ENCODE results near the gene CD58.

CD58 gene

GRCh38 chr1:116501125-116501869 is 69.5 kb downstream of the CD58 start:
- no peak for DNase-seq (ENCODE audit: low read depth in 2 of 2)

GRCh38 chr1:116498789-116499628 is 71.8 kb downstream of the CD58 start:
- H3K4me3 ChIP-seq (replicated peaks in 1 of 2; ENCODE audit: low read depth in 2 of 2, low read length in 2 of 2), result no peak overlapping the region
- DNase-seq (ENCODE audit: low read depth in 2 of 2), result peak; percentile 78
- peak; percentile 75 for TF ChIP-seq CTCF (IDR thresholded peaks at IDR 0.05; ENCODE audit: low read depth, low read length)

More at GRCh38 chr1:116501125-116501869, 69.5 kb downstream of the CD58 start:
- TF ChIP-seq CTCF (IDR thresholded peaks at IDR 0.05; ENCODE audit: low read depth, low read length), result no peak
- H3K4me3 ChIP-seq (replicated peaks in 1 of 2; ENCODE audit: low read depth in 2 of 2, low read length in 2 of 2), result no peak overlapping the region

GRCh38 chr1:116497656-116498055 is 73.2 kb downstream of the CD58 start:
- H3K4me3 ChIP-seq (replicated peaks in 1 of 2; ENCODE audit: low read depth in 2 of 2, low read length in 2 of 2), result no peak overlapping the region
- TF ChIP-seq CTCF (IDR thresholded peaks at IDR 0.05; ENCODE audit: low read depth, low read length), result no peak
- peak; percentile 49 to 58 for DNase-seq (ENCODE audit: low read depth in 2 of 2)

- no peak overlapping the region for H3K4me3 ChIP-seq (replicated peaks in 1 of 2; ENCODE audit: low read depth in 2 of 2, low read length in 2 of 2)
- no peak for TF ChIP-seq CTCF (IDR thresholded peaks at IDR 0.05; ENCODE audit: low read depth, low read length)
- DNase-seq (ENCODE audit: low read depth in 2 of 2), result no peak
Observed at GRCh38 chr1:116496898-116497297, 73.9 kb downstream of the CD58 start.

- H3K4me3 ChIP-seq (replicated peaks in 1 of 2; ENCODE audit: low read depth in 2 of 2, low read length in 2 of 2), result no peak overlapping the region
- peak; percentile 53 to 78 for DNase-seq (ENCODE audit: low read depth in 2 of 2)
- no peak for TF ChIP-seq CTCF (IDR thresholded peaks at IDR 0.05; ENCODE audit: low read depth, low read length)
Observed at GRCh38 chr1:116496380-116496779, 74.4 kb downstream of the CD58 start.

- peak in 1 of 2 donors; percentile 44 for DNase-seq (ENCODE audit: low read depth in 2 of 2)
- H3K4me3 ChIP-seq (replicated peaks in 1 of 2; ENCODE audit: low read depth in 2 of 2, low read length in 2 of 2), result no peak overlapping the region
- no peak for TF ChIP-seq CTCF (IDR thresholded peaks at IDR 0.05; ENCODE audit: low read depth, low read length)
Observed at GRCh38 chr1:116495535-116495934, 75.3 kb downstream of the CD58 start.
